GM12873 (cell line): ENCODE results near the gene ZFAND5.

ENCODE experiments used
- TF ChIP-seq, protein P1 (sequence below): IDR thresholded peaks from 2 replicates; pipeline ENCODE4 v1.5.1; 2012; ENCODE audit warnings: low read depth, mild to moderate bottlenecking, moderate library complexity, low read length, control low read depth; ENCODE audit not compliant: insufficient read depth; ENCODE audit errors: missing control alignments

Gene ZFAND5

DNA sequence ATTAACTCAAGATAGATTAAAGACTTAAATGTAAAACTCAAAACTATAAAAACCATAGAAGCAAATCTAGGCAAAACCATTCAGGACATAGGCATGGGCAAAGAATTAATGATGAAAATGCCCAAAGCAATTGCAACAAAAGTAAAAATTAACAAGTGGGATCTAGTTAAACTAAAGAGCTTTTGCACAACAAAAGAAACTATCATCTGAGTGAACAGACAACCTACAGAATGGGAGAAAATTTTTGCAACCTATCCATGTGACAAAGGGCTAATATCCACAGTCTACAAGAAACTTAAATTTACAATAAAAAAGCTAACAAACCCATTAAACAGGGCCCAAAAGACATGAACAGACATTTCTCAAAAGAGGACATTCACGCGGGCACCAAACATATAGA lies 34.4 kb upstream of the ZFAND5 start:
- TF ChIP-seq, protein P1, sequence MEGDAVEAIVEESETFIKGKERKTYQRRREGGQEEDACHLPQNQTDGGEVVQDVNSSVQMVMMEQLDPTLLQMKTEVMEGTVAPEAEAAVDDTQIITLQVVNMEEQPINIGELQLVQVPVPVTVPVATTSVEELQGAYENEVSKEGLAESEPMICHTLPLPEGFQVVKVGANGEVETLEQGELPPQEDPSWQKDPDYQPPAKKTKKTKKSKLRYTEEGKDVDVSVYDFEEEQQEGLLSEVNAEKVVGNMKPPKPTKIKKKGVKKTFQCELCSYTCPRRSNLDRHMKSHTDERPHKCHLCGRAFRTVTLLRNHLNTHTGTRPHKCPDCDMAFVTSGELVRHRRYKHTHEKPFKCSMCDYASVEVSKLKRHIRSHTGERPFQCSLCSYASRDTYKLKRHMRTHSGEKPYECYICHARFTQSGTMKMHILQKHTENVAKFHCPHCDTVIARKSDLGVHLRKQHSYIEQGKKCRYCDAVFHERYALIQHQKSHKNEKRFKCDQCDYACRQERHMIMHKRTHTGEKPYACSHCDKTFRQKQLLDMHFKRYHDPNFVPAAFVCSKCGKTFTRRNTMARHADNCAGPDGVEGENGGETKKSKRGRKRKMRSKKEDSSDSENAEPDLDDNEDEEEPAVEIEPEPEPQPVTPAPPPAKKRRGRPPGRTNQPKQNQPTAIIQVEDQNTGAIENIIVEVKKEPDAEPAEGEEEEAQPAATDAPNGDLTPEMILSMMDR, result no peak

DNA sequence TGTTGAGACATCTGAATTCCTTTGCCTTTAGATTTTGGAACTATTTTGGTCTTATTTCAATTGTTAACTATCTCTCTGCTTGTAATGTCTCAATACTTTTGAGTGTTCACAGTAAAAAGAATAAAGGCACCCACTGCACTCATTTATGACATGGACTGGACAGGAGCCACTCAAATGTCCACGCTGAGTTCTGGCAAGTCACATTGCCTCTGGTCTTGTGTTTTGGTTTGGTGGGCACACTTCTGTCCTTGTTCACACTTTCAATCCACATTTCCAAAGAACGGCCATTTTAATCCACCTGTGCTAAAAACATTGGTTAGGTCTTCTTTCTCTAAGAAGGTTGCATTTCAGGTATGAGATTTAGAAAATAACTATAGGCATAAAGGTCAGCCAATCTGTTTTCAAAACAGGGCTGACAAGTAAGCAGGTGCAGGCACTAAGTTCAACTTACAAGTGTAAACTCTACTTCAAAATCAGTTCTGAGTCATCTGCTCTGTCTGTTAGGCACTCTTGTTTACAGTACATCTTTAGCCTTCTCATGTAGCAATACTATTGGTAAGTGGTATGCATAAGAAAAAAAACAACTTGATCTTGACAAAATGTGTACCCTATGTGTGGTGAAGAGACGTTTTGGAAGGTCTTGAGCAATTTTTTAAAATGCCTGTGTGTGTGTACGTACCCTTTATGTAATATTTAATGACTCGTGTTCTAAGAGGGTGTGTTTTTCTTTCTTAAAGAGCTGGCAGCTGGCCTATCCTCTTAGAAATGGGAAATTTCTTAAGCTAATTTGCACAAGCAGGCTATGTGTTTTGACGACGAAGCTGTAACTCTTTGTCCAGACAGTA lies 31.5 kb upstream of the ZFAND5 start:
- TF ChIP-seq, protein P1, result no peak

DNA sequence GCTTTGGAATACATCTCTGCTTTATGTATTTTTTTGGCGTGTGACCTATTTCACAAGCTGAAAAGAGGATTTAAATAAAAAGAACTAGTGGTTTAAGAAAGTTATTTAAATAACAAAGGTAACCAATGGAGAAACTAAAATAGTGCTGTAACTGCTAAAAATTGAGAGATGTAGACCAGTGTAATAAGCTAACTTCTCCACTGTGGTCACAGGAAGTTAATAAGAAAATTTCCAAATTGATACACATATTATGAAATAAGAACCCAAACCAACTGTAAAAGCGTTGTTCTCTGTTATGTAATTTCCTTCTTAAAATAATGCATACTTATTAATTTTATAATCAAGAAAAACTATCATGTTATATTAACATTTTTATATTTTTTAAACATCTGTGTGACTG lies 29.1 kb upstream of the ZFAND5 start:
- TF ChIP-seq, protein P1, result no peak

DNA sequence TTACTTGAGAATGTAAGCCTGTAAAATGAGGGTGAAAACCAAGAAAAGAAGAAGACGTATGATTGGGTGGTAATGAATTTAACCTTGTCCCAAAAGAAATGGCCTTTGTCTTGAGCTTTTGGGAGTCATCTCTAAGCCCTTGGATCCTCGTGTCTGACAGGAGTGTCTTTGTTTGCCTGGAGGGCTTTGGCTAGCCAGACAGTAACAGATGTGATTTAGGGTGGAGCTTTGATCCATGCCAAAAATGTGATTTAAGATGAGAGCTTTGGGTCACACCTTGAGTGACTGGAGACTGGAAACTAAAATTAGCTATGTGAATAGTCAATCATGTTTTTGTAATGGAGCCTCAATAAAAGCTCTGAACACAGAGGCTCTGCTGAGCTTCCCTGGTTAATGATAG lies 25.9 kb upstream of the ZFAND5 start:
- TF ChIP-seq, protein P1, result no peak

DNA sequence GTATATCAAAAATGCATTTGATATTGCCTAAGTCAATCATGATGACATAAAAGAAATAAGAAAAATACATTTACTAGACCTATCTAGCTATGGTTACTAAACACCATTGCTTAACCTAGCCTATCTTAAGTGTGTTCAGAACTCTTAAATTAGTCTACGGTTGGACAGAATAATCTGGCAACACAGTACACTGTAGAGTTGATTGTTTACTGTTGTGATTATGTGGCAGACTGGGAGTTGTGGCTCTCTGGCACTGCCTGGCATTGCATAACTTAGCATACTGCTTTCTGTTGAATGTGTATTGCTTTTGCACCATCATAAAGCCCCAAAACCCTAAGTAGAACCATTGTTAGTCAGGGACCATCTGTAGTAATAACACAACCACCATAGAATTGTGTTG lies 21.2 kb upstream of the ZFAND5 start:
- TF ChIP-seq, protein P1, result no peak

DNA sequence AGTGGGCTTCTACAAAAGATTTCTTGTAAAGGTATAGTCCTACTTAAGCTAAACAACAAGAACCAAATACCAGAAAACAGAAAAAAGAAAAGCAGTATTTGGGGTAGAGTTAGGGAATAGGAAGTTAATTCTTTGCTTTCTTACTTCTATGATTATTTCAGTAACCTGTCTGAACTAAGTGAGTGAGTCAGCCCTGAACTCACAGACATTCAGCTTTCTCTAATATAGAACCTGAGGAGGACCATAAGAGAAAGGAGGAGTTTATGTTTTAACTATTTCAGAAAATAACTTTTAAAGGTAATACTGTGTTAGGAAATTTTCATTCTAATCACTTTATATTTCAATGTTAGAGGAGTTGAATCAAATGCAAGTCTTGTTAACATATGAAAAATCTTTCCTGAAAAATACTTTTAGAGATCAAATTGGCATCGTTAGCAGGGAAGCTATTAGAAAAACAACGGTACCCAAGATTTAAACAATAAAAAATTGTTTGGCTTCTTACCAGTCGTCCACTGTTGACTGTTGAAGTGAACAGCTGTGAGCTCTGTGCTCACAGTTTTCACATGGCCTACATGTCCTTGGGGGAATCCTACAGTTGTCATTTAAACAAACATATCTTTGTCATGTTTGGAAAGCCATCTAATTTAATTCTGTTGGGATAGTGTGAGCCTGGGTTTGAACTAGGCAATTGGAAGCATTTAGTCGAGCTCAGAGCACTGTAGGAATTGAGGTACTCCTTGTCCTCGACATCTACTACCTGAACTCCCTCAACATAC lies 19.9 kb upstream of the ZFAND5 start:
- TF ChIP-seq, protein P1, result no peak

DNA sequence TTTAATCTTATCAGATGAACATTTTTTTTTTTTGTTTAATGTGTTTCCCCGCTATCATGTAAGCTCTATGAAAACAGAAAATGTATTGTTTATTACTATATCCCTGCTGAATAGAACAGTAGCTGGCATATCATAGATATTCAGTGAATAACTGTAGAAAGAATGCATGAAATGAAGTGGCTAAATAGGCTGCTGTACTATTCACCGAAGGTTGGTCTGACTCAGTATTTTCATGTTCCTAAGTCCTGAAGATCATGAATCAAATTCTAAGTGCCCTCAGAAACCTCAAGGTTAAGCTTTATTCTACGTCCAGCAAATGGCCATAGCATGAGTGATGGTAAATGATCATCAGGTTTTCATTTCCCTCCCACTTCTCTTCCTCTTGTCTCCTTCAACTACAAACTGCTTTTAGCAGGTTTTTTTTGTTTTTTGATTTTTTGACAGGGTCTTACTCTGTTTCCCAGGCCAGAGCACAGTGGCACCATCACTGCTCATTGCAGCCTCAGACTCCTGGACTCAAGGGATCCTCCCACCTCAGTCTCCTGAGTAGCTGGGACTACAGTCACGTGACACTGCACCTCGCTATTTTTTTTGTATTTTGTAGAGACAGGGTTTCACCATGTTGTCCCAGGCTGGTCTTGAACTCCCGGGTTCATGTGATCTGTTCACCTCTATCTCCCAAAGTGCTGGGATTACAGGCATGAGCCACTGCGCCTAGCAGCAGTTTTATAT lies 19.1 kb upstream of the ZFAND5 start:
- TF ChIP-seq, protein P1, result no peak
